C1 segment of cervical spinal cord (tissue), 14 donors: ENCODE measurements around the gene GTF3C5.
"Not testable (repeated sequence)": the region's sequence is repeated elsewhere in the genome, so short reads cannot be mapped to it uniquely, and the experiment has no call there.

Experiments
- DNase-seq, 14 donors: peaks; one replicate each; lab custom pipeline; 2025; lab: John Stamatoyannopoulos, UW

The GTF3C5 gene

GRCh38 chr9:132996526-132996925 lies 34.3 kb upstream of the GTF3C5 start:
- no peak for DNase-seq

GRCh38 chr9:132997591-132997990 lies 33.2 kb upstream of the GTF3C5 start:
- no peak for DNase-seq

- not testable (repeated sequence) for DNase-seq
Measured at GRCh38 chr9:132998221-132998620, 32.6 kb upstream of the GTF3C5 start.

DNA sequence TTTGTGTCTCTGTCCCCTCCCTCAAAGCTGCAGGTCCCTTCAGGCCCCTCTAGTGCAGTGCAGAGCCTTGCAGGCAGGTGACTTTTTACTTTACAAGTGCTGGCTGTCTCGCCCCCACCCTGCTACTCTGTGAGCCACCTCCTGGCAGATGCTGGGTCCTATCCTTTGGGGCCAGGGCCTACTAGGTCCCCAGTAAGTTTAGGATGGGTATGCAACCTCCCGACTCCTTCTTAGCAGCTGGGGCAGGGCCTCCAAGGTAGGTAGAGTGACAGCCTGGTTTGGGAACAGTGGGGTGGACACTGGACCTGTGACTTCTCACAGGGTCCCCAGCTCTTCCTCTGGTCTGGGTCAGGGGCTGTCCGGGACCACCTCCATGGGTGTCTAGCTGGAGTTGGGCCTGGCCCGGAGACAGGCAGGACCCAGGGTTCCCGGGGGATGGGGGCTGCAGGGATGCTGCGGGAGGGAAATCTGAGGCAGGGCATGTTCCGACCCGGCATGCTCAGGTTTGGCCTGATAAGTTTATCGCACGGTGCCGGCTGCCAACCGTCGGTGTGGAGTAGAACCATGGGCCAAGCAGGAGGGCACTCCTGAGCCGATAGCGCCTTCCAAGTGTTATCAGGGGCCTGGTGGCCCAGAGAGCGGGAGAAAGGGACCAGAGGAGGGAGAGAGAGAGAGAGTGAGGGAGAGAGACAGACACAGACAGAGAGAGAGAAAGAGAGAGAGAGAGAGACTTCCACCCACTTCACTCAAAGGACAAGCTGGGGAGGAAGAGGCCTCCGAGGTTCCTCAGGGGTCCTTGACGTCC lies 31.8 kb upstream of the GTF3C5 start:
- DNase-seq, result no peak

- no peak for DNase-seq
Measured at GRCh38 chr9:133002147-133003070, 28.4 kb upstream of the GTF3C5 start.

DNA sequence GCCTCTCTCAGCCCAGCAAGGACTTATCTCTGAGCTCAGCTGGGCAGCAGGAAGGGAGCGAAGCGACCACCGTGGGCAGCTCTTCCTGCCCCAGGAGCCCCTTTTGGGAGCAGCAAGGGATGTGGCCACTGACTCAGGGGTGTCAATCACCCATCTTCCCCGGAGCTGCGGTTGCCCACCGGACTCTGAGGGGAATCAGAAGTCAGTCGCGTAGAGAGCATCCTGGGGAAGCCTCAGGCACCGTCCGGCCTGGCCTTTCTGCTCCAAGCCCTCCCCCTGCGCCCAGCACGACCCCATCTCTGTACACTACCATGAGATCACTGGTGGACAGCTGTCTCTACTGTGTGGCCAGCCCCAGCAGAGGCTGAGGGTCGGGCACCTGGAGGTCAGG lies 27.7 kb upstream of the GTF3C5 start:
- DNase-seq, result no peak

GRCh38 chr9:133003671-133004090 lies 27.1 kb upstream of the GTF3C5 start:
- DNase-seq, result no peak

DNA sequence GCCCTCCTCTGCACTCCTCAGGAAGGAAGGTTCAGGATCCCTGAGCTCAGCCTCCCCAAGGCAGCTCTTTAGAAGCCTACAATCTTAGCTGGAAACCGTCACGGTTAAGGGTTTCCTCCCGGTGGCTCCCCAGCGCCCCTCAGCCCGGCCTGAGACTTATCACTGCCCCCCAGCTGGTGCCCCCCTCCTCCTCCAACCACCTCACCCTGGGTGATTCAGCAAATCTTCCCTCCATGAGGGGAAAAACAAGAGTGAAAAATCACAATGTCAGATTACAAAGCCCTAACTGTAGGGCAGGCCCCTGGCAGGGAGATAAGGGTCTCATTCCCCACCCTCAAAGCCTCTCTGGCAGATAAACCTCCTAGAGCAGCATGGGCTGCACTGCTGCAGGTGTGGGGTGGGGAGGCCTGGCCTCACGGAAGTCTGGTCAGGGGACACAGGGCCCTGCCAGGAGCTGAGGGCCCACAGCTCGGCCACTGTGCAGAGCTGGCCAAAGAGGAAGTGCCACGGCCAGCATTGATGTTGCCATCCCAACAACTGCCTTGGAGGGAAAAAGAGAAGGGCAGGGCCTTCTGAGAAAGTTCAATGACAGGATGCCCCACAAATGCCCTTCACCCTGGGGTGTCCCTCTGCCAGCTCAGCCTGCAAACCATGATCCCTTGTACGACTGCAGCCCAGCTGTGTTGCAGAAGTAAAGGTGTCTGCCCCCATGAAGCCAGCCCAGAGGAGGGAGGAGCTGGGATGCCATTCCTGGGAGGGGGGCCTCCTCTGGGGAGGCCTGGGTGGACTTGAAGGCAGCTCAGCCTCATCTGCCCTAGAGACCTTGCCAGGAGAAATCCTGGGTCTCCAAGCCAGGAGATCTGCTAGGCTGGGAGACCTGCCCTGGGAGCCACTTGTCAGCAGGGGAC lies 26.5 kb upstream of the GTF3C5 start:
- DNase-seq, result peak in 3 of 14 donors; percentile 14 to 27 (median 19)

GRCh38 chr9:133004999-133005760 lies 25.6 kb upstream of the GTF3C5 start:
- no peak for DNase-seq

GRCh38 chr9:133005957-133006356 lies 24.8 kb upstream of the GTF3C5 start:
- DNase-seq, result no peak

GRCh38 chr9:133006731-133007352 lies 24.0 kb upstream of the GTF3C5 start:
- no peak for DNase-seq

DNA sequence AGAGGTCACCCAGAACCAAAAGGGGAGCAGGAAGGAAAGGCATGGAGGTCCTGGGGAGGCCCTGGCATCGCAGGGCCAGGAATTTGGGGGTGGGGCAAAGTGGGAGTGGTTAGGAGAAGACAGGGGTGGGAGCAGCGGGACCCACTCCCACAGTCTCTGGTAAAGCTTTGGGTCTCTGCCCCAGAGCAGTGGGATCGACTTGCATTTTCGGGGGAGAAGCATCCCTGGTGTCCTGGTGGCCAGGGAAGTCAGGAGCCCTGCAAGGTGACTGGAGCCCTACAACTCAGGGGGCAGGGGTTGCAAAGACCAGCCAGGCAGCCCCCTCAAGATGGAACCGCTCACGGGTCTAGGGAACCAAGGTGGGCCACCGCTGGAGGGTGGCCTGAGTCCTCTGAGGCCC lies 22.4 kb upstream of the GTF3C5 start:
- DNase-seq, result no peak

DNA sequence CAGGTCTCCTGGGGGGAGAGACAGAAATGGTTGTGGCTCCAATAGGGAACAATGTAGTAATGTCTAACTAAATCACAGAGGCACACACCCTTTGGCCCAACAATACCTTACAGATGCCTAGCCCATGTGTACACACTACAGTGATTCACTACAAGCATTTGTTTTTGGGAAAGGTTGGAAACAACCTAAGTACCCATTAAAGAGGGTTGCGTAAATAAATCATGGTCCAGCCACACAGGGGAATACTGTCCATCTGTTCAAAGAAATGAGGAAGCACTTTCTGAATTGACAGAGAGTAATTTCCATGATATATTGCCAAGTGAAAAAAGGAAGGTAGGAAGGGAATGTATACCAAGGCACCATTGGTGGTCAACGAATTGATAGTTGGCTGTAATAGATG lies 22.0 kb upstream of the GTF3C5 start:
- DNase-seq, result no peak

- DNase-seq, result no peak
Measured at GRCh38 chr9:133009906-133010582, 20.8 kb upstream of the GTF3C5 start.

GRCh38 chr9:133014696-133015095 lies 16.1 kb upstream of the GTF3C5 start:
- DNase-seq, result no peak

GRCh38 chr9:133023117-133023890 lies 7.5 kb upstream of the GTF3C5 start:
- DNase-seq, result no peak

DNA sequence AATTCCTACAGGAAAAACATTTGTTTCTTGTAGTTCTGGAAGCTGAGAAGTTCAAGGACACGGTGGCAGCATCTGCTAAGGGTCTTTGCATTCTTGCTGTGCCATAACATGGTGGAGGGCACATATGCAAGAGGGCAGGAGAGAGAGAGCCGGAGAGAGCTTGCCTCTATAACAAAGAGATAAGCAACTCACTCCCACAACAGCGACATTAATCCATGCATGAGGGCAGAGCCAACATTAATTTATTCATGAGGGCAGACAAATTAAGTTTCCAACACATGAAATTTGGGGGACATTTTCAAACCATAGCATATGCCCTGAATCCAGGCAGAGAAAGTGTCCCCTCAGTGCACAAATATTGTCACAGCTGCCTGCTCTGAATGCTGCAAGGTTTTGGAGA lies 4.4 kb upstream of the GTF3C5 start:
- no peak for DNase-seq

GRCh38 chr9:133027134-133027533 lies 3.7 kb upstream of the GTF3C5 start:
- no peak for DNase-seq

- no peak for DNase-seq
Measured at GRCh38 chr9:133028221-133028620, 2.6 kb upstream of the GTF3C5 start.
